NCI-H2227 treated with DMSO at 0.1 percent for 48 hours (cell line): Measurements from ENCODE around the gene SCN4A.
"Not testable (repeated sequence)": the region's sequence is repeated elsewhere in the genome, so short reads cannot be mapped to it uniquely, and the experiment has no call there.

Source experiments
- DNase-seq: peaks from one replicate; lab custom pipeline; 2025; lab: John Stamatoyannopoulos, UW

Gene SCN4A

GRCh38 chr17:63934183-63935112 lies 38.3 kb downstream of the SCN4A start:
- no peak for DNase-seq

GRCh38 chr17:63933598-63933997 lies 39.1 kb downstream of the SCN4A start:
- DNase-seq: no peak

DNA sequence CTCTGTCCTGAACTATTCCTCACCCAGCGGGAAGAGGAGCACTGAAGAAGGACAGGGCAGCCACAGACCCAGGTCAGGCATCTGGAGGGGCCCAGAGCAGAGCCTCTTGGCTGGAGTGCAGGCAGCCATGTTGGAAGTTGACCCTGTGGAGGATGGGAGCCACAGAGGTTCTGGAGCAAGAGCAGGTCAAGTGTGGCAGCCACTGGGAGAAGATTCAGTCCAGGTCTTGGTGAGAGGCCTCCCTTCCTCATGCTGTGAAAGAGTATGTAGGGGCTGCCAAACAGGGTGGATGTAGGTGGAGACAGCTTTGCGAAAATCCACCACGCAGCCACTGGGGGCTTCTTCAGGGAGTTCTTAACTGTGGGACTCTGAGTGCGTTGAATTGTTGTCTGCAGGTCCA lies 40.0 kb downstream of the SCN4A start:
- no peak for DNase-seq

- DNase-seq: no peak
Measured at GRCh38 chr17:63931981-63932561, 40.6 kb downstream of the SCN4A start, which contains the start of gene CD79B. Gene CD79B (minus strand): TSS chr17:63932331. CDS start chr17:63932261, 70 bp downstream.

DNA sequence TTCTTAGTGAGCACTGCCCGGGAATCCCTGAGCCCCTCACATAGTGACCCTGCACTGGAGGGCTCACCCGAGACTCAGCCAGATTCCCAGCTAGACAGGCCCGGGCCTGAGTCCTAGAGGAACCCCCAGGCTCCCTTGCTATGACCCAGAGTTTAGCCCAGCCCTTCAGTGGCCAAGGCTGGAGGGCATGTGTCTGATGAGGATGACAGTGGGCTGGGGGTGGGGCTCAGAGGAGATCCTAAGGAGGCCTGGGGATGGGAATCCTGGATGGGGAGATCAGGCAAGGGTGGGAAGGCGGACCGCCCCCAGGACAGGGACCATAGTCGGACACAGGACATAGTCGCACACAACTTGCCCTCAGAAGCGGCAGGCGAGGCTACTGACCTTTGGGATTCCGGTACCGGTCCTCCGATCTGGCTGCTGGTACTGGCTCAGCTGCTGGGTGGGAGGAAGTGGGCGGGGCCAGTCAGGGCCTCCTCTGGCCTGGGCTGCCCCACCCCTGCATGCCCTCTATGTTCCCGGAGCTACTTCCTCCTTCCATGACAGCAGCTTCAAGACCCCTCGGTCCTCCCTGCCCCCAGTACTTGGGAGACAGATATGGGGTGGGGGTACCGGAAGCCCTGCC lies 41.7 kb downstream of the SCN4A start:
- no peak for DNase-seq

- DNase-seq: no peak
Measured at GRCh38 chr17:63929860-63930766, 42.6 kb downstream of the SCN4A start.

GRCh38 chr17:63928966-63929695 lies 43.6 kb downstream of the SCN4A start:
- DNase-seq: no peak

- DNase-seq: no peak
Measured at GRCh38 chr17:63928172-63928666, 44.5 kb downstream of the SCN4A start.

DNA sequence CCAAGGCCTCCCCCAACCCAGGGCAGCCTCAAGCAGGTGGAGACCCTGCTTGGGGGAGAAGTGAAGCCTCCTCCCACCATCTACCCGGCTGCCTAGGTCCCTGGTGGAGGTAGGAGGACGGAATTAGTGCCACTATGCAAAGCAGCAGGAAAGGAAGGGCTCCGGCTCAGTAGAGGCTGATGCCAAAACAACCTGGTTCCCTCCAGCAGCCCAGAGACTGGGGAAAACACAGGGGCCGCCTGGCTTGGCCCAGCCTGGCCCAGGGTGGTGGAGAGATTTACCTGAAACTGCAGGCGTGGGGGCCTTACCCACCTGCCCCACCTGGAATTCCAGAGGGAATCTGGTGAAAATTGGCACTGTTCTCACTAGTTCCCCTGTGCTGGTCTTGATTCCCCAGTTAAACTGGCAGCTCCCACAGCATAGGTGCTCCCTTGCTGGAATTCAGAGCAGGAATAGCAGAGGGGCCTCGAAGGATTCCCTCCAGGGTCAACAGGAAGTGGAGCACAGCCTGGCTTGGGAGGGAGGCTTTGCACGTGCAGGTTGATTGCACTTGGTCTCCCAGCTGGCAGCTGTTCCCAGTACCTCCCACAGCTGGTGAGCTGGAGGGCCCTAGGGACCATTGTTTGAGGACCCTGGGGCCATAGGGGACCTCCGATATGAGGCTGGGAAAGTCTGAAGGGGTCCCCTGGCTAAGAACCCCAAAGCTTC lies 45.1 kb downstream of the SCN4A start:
- no peak for DNase-seq

- DNase-seq: no peak
Measured at GRCh38 chr17:63926164-63926563, 46.6 kb downstream of the SCN4A start.

GRCh38 chr17:63925615-63926014 lies 47.1 kb downstream of the SCN4A start:
- no peak for DNase-seq

GRCh38 chr17:63922402-63922801 lies 50.3 kb downstream of the SCN4A start:
- not testable (repeated sequence) for DNase-seq

GRCh38 chr17:63920779-63921178 lies 51.9 kb downstream of the SCN4A start:
- DNase-seq: not testable (repeated sequence)

DNA sequence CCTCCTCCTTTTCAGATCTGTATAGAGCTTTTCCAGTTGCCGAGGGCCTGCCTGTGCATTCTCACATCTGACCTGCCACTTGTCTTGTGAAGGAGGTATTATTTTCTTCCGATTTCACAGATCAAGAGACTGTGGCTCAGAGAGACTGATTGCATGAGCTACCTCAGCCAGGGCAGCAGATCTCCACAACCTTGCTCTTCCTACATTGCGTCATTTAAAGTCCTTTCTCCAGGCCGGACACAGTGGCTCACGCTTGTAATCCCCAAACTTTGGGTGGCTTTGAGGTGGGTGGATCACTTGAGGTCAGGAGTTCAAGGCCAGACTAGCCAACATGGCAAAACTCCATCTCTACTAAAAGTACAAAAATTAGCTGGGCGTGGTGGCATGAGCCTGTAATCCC lies 52.7 kb downstream of the SCN4A start:
- not testable (repeated sequence) for DNase-seq

- DNase-seq: peak; percentile 2
Measured at GRCh38 chr17:63919311-63919723, 53.4 kb downstream of the SCN4A start.

- not testable (repeated sequence) for DNase-seq
Measured at GRCh38 chr17:63918789-63919305, 53.9 kb downstream of the SCN4A start, which contains the start of gene GH1. Gene GH1 (minus strand): TSS chr17:63918839. CDS start chr17:63918776, 63 bp downstream.

GRCh38 chr17:63918305-63918704 lies 54.4 kb downstream of the SCN4A start:
- DNase-seq: no peak

DNA sequence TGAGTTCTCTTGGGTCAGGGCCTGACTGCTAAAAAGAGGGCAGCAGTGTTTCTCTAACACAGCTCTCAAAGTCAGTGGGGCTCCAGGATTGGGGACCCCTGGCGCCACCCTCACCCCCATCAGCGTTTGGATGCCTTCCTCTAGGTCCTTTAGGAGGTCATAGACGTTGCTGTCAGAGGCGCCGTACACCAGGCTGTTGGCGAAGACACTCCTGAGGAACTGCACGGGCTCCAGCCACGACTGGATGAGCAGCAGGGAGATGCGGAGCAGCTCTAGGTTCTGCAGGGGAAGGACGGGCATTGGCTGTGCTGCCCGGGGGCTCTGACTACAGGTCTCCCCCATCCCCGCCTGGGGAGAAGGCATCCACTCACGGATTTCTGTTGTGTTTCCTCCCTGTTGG lies 55.1 kb downstream of the SCN4A start:
- no peak for DNase-seq

GRCh38 chr17:63917206-63917605 lies 55.5 kb downstream of the SCN4A start:
- DNase-seq: not testable (repeated sequence)
